ENCODE measurements around the gene MUC2. TPM values are rescaled to one million over a fixed set of nuclear protein-coding genes. Genes with fewer than 3 reads are reported as not detected.

The MUC2 gene
- total RNA-seq, 1 donor from 2014 or later, result not detected

GRCh38 chr11:1104411-1105182, 29.9 kb downstream of the MUC2 start:
- no peaks in the 10 kb centered on the region for H3K9me3 Mint-ChIP-seq (ENCODE audit: low read depth)
- no peak overlapping the region for H3K4me3 Mint-ChIP-seq (ENCODE audit: low read depth)
- no peak for TF ChIP-seq CTCF (IDR thresholded peaks at IDR 0.05; ENCODE audit: unreplicated experiment)
- no peaks in the 10 kb centered on the region for H3K36me3 Mint-ChIP-seq (ENCODE audit: insufficient read depth)
- H3K4me1 Mint-ChIP-seq (ENCODE audit: low read depth), result no peaks in the 10 kb centered on the region
- no peak for DNase-seq (ENCODE audit: low spot score, unreplicated experiment)
- H3K27ac Mint-ChIP-seq, result no peak overlapping the region
- H3K27me3 Mint-ChIP-seq, result no peaks in the 10 kb centered on the region

GRCh38 chr11:1105183-1105565, 30.5 kb downstream of the MUC2 start:
- Mint-ChIP-seq H3K4me3 (ENCODE audit: low read depth) (no peak overlapping the region), H3K27me3 (no peaks in the 10 kb centered on the region), H3K9me3 (ENCODE audit: low read depth) (no peaks in the 10 kb centered on the region), H3K4me1 (ENCODE audit: low read depth) (no peaks in the 10 kb centered on the region), H3K27ac (no peak overlapping the region), H3K36me3 (ENCODE audit: insufficient read depth) (no peaks in the 10 kb centered on the region)
- no peak for TF ChIP-seq CTCF (IDR thresholded peaks at IDR 0.05; ENCODE audit: unreplicated experiment)
- no peak for DNase-seq (ENCODE audit: low spot score, unreplicated experiment)

- Mint-ChIP-seq H3K27me3 (no peaks in the 10 kb centered on the region), H3K4me1 (ENCODE audit: low read depth) (no peaks in the 10 kb centered on the region), H3K36me3 (ENCODE audit: insufficient read depth) (no peaks in the 10 kb centered on the region), H3K4me3 (ENCODE audit: low read depth) (no peak overlapping the region), H3K27ac (no peak overlapping the region), H3K9me3 (ENCODE audit: low read depth) (no peaks in the 10 kb centered on the region)
- DNase-seq (ENCODE audit: low spot score, unreplicated experiment), result no peak
- TF ChIP-seq CTCF (IDR thresholded peaks at IDR 0.05; ENCODE audit: unreplicated experiment), result no peak
These were observed 31.7 kb downstream of the MUC2 start for GRCh38 chr11:1106387-1106786.

GRCh38 chr11:1107316-1108245, 32.9 kb downstream of the MUC2 start:
- Mint-ChIP-seq H3K27me3 (no peaks in the 10 kb centered on the region), H3K9me3 (ENCODE audit: low read depth) (no peaks in the 10 kb centered on the region), H3K4me3 (ENCODE audit: low read depth) (no peak overlapping the region), H3K4me1 (ENCODE audit: low read depth) (no peaks in the 10 kb centered on the region), H3K36me3 (ENCODE audit: insufficient read depth) (no peaks in the 10 kb centered on the region), H3K27ac (no peak overlapping the region)
- no peak for DNase-seq (ENCODE audit: low spot score, unreplicated experiment)
- no peak for TF ChIP-seq CTCF (IDR thresholded peaks at IDR 0.05; ENCODE audit: unreplicated experiment)

- no peak for TF ChIP-seq CTCF (IDR thresholded peaks at IDR 0.05; ENCODE audit: unreplicated experiment)
- no peaks in the 10 kb centered on the region for H3K9me3 Mint-ChIP-seq (ENCODE audit: low read depth)
- H3K4me3 Mint-ChIP-seq (ENCODE audit: low read depth), result no peak overlapping the region
- no peaks in the 10 kb centered on the region for H3K4me1 Mint-ChIP-seq (ENCODE audit: low read depth)
- no peak for DNase-seq (ENCODE audit: low spot score, unreplicated experiment)
- H3K27ac Mint-ChIP-seq, result no peak overlapping the region
- H3K27me3 Mint-ChIP-seq, result no peaks in the 10 kb centered on the region
- H3K36me3 Mint-ChIP-seq (ENCODE audit: insufficient read depth), result no peaks in the 10 kb centered on the region
These were observed 33.7 kb downstream of the MUC2 start for GRCh38 chr11:1108246-1108900.
